GM12892 (cell line): Measurements from ENCODE around the gene PRKCD.

ENCODE experiments used
- POLR2A ChIP-seq: IDR thresholded peaks from 2 replicates; pipeline ENCODE4 v1.6.1; 2011; ENCODE audit warnings: low read depth, low read length, control low read depth
- POLR2AphosphoS5 ChIP-seq: IDR thresholded peaks from 2 replicates; pipeline ENCODE4 v1.6.1; 2011; ENCODE audit warnings: low read depth, low read length, control low read depth
- TAF1 ChIP-seq: IDR thresholded peaks from 2 replicates; pipeline ENCODE4 v1.6.1; 2011; ENCODE audit warnings: low read depth, mild to moderate bottlenecking, control low read depth, low read length, borderline replicate concordance

GRCh38 chr3:53171827-53172505 is 11.0 kb downstream of the PRKCD start:
- TF ChIP-seq POLR2AphosphoS5 (no peak), POLR2A (no peak), TAF1 (no peak)
